Tibial artery (tissue), 4 donors: Measurements from ENCODE around the gene CTNNA2.

Source experiments
- DNase-seq, 2 donors: peaks; one replicate each; pipeline ENCODE4 v3.0.0-alpha.2; 2019
- H3K27ac ChIP-seq, 2 donors: fragments of 200-600 bp; sonication (generic) in 1 of 2; 1 replicate in 1 of 2; 2 replicates in 1 of 2; pipeline ENCODE4 v1.5.1; 2018 to 2019; ENCODE audit warnings: mild to moderate bottlenecking in 1 of 2
- H3K27me3 ChIP-seq, 2 donors: fragments of 200-600 bp; sonication (generic) in 1 of 2; one replicate each; pipeline versions ENCODE4 v1.5.1 to v1.6.0; 2016 to 2019
- H3K36me3 ChIP-seq, 3 donors: fragments of 200-600 bp; sonication (generic) in 2 of 3; one replicate each; pipeline ENCODE4 v1.5.1; 2016 to 2019; ENCODE audit warnings: mild to moderate bottlenecking in 2 of 3
- H3K4me1 ChIP-seq, 4 donors: fragments of 200-600 bp; sonication (generic) in 2 of 4; 1 replicate in 3 of 4; 2 replicates in 1 of 4; pipeline ENCODE4 v1.5.1; 2016 to 2019
- H3K4me3 ChIP-seq, 2 donors: fragments of 200-600 bp; sonication (generic) in 1 of 2; 1 replicate in 1 of 2; 2 replicates in 1 of 2; pipeline ENCODE4 v1.5.1; 2018 to 2019; ENCODE audit warnings: mild to moderate bottlenecking in 2 of 2
- H3K9me3 ChIP-seq, 3 donors: fragments of 200-600 bp; sonication (generic) in 1 of 3; one replicate each; pipeline ENCODE4 v1.5.1; 2016 to 2019
- CTCF ChIP-seq, 2 experiments: fragments of 200-600 bp in 1 of 2; fragments of 450-650 bp in 1 of 2; IDR thresholded peaks; one replicate each; pipeline ENCODE4 v1.5.1; 2017 to 2019; ENCODE audit warnings: antibody characterized with exemption in 2 of 2, mild to moderate bottlenecking in 1 of 2, moderate library complexity in 1 of 2
- intact Hi-C: fragments of 100-400 bp; cut with DNase I; formaldehyde crosslinking; loops from one replicate; pipeline ENCODE4 v1.15.0; 2023; ENCODE audit warnings: low total_unique reads

The CTNNA2 gene

GRCh38 chr2:80073134-80073561 is 560.3 kb downstream of the CTNNA2 start:
- intact Hi-C loops, result no loop called here
- no peaks in the 10 kb centered on the region for H3K36me3 ChIP-seq
- no peak overlapping the region for H3K27ac ChIP-seq
- H3K27me3 ChIP-seq, result no peaks in the 10 kb centered on the region
- TF ChIP-seq CTCF (IDR thresholded peaks at IDR 0.05), result peak in 1 of 2 experiments; percentile 32
- no peaks in the 10 kb centered on the region for H3K4me1 ChIP-seq
- H3K4me3 ChIP-seq, result no peak overlapping the region
- DNase-seq, result no peak
- H3K9me3 ChIP-seq, result no peaks in the 10 kb centered on the region

DNA sequence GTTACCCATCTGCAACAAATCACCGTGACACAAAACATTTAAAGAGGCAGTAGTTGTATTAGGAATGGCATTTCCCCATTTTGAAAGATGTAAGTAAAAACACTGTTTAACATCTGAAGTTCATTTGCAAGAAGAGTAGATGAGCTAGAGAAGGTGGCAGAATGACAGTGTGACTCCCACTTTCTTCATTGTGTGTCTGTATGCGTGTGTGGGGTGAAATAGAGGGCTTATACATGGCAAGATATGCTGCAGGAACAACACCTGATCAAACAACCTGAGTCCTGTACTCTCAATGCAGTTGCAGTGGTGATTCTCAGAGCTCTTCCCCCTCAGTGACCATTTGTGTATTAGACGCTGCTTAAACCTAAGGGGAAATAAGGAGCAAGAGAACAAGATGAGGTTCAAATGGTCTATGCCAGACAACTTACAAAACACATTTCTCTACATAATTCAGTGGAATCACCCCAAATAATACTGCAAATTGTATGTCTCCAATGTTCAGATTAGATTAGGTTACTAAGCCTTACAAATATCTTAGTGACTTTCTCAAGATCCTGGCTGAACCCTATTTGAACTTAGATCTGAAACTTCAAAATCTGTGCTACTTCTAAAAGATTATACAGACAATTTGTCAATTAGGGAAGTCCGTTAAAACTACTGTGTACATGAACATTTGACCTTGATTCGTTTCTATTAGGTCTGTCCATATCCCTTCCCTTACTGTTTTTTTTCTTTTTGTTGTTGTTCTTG is 561.6 kb downstream of the CTNNA2 start:
- Histone ChIP-seq H3K9me3 (no peaks in the 10 kb centered on the region), H3K27ac (no peak overlapping the region), H3K27me3 (no peaks in the 10 kb centered on the region), H3K4me1 (no peaks in the 10 kb centered on the region), H3K36me3 (no peaks in the 10 kb centered on the region), H3K4me3 (no peak overlapping the region)
- no peak for DNase-seq
- no peak for TF ChIP-seq CTCF (IDR thresholded peaks at IDR 0.05)
- intact Hi-C loops, result no loop called here

DNA sequence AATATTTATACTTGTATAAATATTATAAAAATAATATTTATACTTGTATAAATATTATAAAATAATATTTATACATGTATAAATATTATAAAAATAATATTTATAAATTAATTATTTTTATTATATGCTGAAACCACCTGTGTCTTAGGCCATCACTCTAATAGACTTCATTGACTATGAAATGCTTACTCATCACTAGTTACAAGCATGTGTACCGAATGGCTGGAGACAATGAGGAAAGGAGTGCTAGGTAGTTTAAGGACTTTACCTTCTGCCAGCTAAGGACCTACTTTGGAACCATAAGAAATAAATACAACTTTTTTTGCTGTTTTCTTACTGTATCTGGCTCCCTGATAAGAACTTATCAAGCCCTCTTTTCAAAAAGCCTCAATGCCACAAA is 562.9 kb downstream of the CTNNA2 start:
- no peak for TF ChIP-seq CTCF (IDR thresholded peaks at IDR 0.05)
- no peak overlapping the region for H3K27ac ChIP-seq
- H3K36me3 ChIP-seq, result no peaks in the 10 kb centered on the region
- no peaks in the 10 kb centered on the region for H3K9me3 ChIP-seq
- no peak overlapping the region for H3K4me3 ChIP-seq
- no peaks in the 10 kb centered on the region for H3K27me3 ChIP-seq
- no peak for DNase-seq
- intact Hi-C loops, result no loop called here
- no peaks in the 10 kb centered on the region for H3K4me1 ChIP-seq

- no peak for TF ChIP-seq CTCF (IDR thresholded peaks at IDR 0.05)
Observed at GRCh38 chr2:80078290-80079036, 565.6 kb downstream of the CTNNA2 start.

DNA sequence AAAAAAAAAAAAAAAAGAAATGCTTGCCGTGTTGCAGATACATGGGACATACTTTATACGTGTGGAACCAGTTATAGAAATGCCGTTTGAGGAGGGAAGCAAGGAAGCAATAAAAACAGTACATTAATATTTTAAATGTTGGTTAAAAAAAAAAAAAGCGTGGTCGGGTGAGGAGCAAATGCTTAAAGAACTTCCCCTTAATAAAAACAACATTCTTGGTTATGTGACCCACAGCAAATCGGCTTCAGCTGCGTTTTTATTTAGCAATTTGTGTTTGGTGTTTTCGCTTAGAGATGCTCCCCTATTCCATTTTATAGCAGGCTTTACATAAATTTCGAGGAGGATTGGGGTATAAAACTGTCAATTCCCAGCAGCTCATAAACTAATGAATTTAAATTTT is 568.1 kb downstream of the CTNNA2 start:
- TF ChIP-seq CTCF (IDR thresholded peaks at IDR 0.05), result no peak
- Histone ChIP-seq H3K9me3 (no peaks in the 10 kb centered on the region), H3K4me1 (no peaks in the 10 kb centered on the region), H3K27me3 (no peaks in the 10 kb centered on the region), H3K4me3 (no peak overlapping the region), H3K36me3 (no peaks in the 10 kb centered on the region), H3K27ac (no peak overlapping the region)
- intact Hi-C loops, result no loop called here
- no peak for DNase-seq

More at GRCh38 chr2:80078290-80079036, 565.6 kb downstream of the CTNNA2 start:
- Histone ChIP-seq H3K4me1 (no peaks in the 10 kb centered on the region), H3K27ac (no peak overlapping the region), H3K9me3 (no peaks in the 10 kb centered on the region), H3K27me3 (no peaks in the 10 kb centered on the region), H3K4me3 (no peak overlapping the region), H3K36me3 (no peaks in the 10 kb centered on the region)
- intact Hi-C loops, result no loop called here
- DNase-seq, result no peak
